Astrocyte (in vitro differentiated cells and primary cell): ENCODE data around the gene PDCD2L.

Experiments
- EZH2 ChIP-seq: IDR thresholded peaks from 2 replicates; pipeline ENCODE4 v1.6.1; 2012; ENCODE audit warnings: mild to moderate bottlenecking, low read length, inconsistent platforms; ENCODE audit not compliant: insufficient read depth
- TF ChIP-seq, protein P1 (sequence below): IDR thresholded peaks from 2 replicates; pipeline ENCODE4 v1.5.1; 2011; ENCODE audit warnings: low read depth, mild to moderate bottlenecking, inconsistent platforms, low read length, moderate library complexity; ENCODE audit not compliant: insufficient read depth

DNA sequence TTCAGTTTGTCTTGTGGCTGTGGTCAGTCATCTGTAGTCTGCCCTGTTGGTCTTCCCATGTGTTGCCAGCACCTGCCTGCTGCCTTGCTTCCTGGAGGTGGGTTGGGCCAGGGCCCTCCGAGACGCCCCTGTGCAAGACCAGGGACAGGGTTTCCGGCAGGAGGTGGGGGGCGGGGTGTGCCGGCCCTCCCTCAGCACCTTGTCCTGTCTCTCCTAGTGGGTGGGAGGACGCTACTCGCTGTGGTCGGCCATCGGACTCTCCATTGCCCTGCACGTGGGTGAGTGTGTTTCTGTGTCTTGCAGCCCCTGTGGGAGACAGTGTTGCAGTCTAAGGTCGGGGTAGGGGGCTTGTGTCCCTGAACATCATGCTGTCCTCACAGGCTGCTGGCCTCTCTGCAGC lies 11.2 kb upstream of the PDCD2L start:
- TF ChIP-seq, protein P1, sequence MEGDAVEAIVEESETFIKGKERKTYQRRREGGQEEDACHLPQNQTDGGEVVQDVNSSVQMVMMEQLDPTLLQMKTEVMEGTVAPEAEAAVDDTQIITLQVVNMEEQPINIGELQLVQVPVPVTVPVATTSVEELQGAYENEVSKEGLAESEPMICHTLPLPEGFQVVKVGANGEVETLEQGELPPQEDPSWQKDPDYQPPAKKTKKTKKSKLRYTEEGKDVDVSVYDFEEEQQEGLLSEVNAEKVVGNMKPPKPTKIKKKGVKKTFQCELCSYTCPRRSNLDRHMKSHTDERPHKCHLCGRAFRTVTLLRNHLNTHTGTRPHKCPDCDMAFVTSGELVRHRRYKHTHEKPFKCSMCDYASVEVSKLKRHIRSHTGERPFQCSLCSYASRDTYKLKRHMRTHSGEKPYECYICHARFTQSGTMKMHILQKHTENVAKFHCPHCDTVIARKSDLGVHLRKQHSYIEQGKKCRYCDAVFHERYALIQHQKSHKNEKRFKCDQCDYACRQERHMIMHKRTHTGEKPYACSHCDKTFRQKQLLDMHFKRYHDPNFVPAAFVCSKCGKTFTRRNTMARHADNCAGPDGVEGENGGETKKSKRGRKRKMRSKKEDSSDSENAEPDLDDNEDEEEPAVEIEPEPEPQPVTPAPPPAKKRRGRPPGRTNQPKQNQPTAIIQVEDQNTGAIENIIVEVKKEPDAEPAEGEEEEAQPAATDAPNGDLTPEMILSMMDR: no peak
- TF ChIP-seq EZH2: no peak
